ENCODE measurements around the gene PRKAR1B.
A peak's percentile ranks its signal among the peaks of the same experiment; 100 is the strongest.
"Not testable (repeated sequence)": the region's sequence is repeated elsewhere in the genome, so short reads cannot be mapped to it uniquely, and the experiment has no call there.

Gene PRKAR1B

GRCh38 chr7:621572-622285 lies 105.4 kb downstream of the PRKAR1B start:
- no peak for DNase-seq (ENCODE audit: low spot score)

GRCh38 chr7:620885-621284 lies 106.2 kb downstream of the PRKAR1B start:
- DNase-seq (ENCODE audit: low spot score): no peak

DNA sequence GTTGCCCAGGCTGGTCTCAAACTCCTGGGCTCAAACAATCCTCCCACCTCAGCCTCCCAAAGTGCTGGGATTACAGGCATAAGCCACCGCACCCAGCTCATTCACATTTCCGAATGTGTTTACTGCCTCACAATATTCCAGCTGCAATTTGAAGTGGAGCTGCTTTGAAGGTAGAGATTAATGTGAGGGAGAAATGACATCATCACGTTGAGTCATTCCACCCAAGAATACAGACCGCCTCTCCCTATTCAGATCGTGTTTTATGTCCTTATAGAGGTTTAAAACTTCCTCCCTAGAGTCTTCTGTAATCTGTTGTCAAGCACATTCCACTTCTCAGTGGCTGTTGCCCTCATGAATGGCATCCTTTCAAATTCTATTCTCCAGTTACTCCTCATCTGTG lies 107.0 kb downstream of the PRKAR1B start:
- no peak for DNase-seq (ENCODE audit: low spot score)

GRCh38 chr7:619368-619840 lies 107.7 kb downstream of the PRKAR1B start:
- DNase-seq (ENCODE audit: low spot score): no peak

DNA sequence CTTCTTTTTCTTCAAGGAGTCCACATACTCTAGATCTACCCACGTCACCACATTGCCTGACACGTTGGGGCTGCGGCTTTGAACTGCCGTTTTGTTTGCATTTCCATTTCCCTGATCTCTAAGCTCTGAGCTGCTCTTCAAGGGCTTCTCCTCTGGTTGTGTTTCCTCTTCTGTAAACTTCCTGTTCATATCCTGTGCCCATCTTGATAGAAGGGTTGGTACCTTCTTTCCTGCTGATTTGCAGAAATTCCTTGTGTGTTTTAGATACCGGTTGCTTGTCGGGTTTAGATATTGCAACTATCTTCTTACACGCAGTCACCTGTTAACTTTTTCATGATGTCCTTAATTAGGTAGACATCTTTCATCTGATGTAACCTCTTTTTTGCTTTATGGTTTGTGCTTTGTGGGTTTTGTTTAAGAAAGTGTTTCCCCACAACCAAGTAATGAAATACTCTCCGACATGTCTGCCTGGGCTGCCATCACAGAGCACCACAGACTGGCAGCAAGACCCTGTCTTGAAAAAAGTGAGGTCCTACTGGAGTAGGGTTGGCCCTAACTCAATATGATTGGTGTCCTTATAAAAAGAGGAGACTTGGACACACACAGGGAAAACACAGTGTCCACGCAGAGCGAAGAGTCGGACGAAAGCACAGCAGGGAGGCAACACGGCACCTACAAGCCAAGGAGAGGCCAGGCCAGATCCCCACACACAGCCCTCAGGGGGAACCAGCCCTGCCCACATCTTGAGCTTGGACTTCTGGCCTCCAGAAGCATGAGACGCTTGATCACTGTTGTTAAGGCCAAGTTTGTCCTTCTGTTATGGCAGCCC lies 108.3 kb downstream of the PRKAR1B start:
- DNase-seq (ENCODE audit: low spot score): no peak

DNA sequence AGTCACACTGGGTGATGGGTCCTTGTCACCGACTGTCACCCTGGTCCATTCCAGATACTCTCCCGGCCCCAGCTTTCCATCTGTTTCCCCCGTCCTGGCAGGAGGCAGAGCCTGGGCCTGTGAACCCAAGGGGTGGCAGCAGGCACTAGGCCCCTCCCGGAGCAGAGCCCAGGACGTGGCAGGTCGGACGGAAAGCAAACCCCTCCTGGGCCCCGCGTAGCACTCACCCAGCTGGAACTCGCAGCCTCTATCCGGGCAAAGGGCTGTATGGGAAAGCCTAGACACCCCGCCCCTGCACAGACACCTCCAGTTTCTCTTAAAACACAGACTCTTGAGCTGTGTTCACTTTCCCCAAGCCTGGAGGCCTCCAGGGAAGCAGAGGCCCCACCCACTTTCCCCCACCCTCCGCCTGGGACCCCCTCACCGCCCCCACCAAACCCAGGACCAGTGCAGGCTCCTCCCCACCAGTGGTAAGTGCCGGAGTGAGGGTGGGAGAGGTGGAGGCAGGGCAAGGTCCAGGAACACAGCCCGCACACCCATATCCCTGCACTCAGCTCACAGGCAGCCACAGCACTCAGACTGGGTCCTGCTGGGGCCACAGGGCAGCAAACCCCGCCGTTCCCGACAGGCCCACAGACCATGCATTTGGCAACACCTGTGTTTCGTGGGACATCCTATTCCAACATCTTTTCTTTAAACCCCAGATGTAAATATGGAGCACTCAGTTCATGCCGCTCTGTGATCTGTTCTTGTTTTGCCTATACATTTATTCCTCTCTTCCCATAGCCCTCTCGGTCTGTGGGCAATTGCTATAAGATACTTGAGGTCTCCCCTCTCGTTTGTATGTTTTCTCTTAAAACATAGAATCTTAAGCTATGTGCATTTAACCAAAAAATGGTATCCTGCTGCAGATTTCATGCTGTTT lies 109.2 kb downstream of the PRKAR1B start:
- no peak for DNase-seq (ENCODE audit: low spot score)

DNA sequence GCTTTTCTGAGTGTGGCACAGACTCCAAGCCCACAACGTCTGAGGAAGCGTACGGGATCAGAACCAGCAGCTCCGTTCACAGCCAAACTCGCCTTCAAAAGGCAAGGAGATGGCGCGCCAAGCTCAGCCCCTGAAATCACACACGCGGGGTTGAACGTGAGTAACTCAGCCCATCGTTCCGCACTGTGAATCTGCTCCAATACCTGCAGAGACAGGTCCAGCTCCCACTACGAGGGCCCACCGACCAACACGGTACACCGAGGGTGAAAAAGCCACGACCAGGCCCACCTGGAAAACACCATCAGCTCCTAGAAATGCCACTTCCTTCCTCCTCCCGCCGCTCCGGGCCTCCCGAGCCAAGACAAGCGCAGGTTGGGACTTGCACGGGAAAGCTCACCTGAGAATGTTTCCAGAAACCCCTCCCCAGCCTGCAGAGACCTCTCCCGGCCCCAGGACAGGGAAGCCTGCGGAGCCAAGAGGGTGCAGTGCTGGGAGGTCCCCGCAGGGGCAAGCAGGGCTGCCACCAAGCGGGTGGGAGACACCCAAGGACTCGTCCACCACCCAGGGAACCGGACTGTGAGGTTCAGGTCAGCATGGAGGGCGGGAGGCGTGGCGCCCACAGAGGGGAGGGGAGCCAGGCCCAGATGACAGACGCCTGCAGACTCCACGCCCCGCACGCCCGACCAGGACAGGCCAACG lies 113.5 kb downstream of the PRKAR1B start:
- no peak for DNase-seq (ENCODE audit: low spot score)

GRCh38 chr7:611837-612236 lies 115.2 kb downstream of the PRKAR1B start:
- not testable (repeated sequence) for DNase-seq (ENCODE audit: low spot score)

DNA sequence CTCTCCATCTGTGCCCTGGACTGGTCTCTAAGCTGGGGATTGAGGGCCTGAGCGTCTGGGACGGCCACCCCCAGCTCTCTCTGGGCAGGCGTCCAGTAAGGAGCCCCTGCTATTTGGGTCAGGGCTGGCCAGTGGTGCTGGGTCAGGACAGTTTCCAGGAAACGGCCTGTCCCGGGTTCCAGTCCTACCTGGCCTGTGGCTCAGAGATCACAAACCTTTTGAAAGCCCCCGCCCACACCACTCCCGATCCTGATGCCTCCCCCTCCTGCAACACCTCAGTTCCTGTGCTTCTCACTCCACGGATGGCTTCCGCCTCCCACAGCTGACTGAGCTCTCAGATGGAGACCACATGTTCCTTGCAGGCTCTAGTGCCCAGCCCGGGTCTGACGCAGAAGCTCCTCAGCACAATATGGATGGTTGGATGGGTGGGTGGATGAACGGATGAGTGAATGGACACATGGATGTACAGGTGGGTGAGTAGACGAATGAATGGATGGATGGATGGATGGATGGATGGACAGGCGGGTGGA lies 115.7 kb downstream of the PRKAR1B start:
- no peak for DNase-seq (ENCODE audit: low spot score)

DNA sequence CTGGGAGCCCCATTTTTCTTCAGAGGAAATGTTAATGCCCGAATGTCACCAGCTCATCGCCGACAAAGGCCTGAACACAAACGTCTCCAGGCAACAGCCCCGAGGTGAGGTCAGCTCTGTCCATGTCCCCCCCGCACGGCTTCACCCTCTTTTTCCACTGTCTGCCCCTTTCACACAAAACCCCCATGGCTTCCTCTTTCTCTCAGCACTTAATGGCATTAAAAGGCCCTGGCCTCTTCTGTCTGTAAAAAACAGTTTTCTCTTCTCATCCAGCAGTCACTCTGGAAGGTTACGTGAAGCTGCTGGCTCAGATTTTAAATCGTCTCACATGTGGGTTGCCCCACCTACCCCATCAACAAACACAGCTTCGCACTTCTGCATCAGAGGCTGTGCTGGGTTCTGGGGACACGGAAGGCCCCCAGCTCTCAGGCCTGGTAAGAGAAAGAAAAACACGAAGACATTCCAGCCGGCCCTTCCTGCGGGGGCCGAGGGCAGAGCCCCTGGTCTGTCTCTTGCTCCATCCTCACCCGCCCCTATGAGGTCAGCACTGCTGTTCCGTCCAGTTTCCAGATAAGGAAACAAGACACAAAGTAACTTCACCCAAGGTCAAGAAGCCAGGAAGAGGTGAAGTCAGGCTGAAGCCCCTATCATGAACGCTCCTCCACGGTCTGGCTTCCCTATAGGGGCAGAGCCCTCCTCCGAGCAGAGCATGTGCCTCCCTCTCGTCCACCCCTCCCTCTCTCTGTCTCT lies 116.4 kb downstream of the PRKAR1B start:
- DNase-seq (ENCODE audit: low spot score): no peak

DNA sequence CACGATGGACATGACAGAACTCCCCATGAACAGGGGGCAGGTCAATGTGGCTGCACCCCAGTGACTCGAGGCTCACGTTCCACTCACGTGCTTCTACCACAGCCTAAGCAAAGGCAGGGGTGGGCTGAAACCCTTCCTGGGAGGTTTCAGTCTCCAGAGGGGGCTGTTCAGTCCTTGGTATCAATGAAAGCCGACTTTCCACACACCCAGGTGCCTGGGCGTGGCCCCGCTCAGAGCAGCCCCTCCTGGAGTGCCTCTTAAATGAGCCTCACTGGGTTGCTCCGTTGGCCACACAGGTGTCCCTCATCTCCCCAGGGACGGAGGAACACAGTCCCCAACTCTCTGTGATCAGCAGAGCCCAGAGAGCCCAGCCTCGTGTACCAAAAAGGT lies 116.9 kb downstream of the PRKAR1B start:
- no peak for DNase-seq (ENCODE audit: low spot score)

GRCh38 chr7:609365-609764 lies 117.7 kb downstream of the PRKAR1B start:
- DNase-seq (ENCODE audit: low spot score): no peak

- DNase-seq (ENCODE audit: low spot score): no peak
These were observed 118.1 kb downstream of the PRKAR1B start for GRCh38 chr7:608954-609353.

DNA sequence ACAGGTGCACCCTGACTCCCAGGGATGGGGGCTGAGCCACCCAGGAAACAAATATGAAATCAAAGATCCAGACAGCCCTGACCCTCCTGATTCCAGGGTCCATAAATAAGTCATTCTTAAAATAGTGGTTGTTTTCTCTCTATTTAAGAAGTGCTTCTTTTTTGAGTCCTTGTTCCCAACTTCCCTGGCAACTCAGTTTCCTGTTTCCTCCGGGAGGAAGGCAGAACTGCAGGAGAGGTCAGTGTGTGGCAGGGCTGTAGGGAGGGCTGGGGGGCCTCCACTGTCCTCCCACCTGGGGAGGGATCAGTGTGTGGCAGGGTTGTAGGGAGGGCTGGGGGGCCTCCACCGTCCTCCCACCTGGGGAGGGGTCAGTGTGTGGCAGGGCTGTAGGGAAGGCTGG lies 118.7 kb downstream of the PRKAR1B start:
- DNase-seq (ENCODE audit: low spot score): no peak

GRCh38 chr7:607938-608337 lies 119.1 kb downstream of the PRKAR1B start:
- DNase-seq (ENCODE audit: low spot score): no peak

GRCh38 chr7:605661-606450 lies 121.2 kb downstream of the PRKAR1B start:
- no peak for DNase-seq (ENCODE audit: low spot score)

- no peak for DNase-seq (ENCODE audit: low spot score)
These were observed 122.1 kb downstream of the PRKAR1B start for GRCh38 chr7:604884-605531.

DNA sequence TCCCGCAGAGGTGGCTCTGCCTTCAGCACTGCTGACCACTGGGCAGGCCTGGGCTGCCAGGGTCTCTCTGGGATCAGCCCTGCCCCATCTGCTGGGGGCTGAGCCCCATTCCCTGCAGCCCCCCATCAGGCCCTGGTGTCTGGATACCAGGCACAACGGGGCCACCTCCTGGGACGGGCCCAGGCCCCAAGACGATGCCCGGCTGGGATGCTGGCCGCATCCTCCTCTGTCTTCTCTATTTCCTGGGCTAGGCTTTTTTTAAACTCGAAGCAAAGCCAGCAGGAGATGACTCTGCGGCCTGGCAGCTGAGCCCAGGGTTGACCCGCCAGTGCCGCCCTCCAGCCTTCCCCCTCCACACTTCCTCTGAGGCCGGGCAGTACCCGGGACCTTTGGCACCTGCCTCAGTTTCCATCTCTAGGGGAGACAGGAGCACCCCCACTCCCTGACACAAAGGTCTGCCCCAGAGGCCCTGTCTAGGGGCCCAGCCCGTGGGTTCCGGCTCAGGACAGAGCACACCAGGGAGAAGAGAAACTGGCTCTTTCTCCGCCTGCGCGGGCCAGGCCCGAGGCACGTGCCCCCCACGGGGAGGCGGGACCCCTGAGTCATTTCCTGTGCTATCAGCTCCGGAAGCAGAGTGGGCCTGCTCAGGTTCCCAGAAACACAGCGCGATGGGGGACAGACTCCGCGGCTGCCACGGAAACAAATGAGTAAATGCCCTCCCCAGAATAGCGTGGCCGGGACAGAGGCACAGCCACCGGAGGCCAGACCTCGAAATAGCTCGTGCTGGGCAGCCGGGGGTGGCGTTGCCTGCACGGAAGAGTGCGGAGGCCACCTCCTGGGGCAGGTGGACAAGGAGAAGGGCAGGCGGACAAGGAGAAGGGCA lies 122.8 kb downstream of the PRKAR1B start:
- peak; percentile 53 for DNase-seq (ENCODE audit: low spot score)

Data from globus pallidus (tissue), 1 donor.